Neural cell (in vitro differentiated cells): Measurements from ENCODE around the gene STX8. TPM values are rescaled to one million over a fixed set of nuclear protein-coding genes. Genes with fewer than 3 reads are reported as not detected.

Experiments
- H2AFZ ChIP-seq: fragments of 200-600, 300-800 bp; sonication (generic), shearing (Covaris generic); 2 replicates; pipeline ENCODE4 v1.6.0; 2014; ENCODE audit warnings: low read depth, mild to moderate bottlenecking, antibody characterized with exemption, low read length, moderate library complexity
- H3F3A ChIP-seq: fragments of 200-600 bp; shearing (Covaris generic); 2 replicates; pipeline ENCODE4 v1.6.1; 2016; ENCODE audit warnings: mild to moderate bottlenecking, moderate library complexity, mixed read lengths, antibody characterized with exemption, low read length; ENCODE audit not compliant: insufficient read depth, poor library complexity, severe bottlenecking
- H3K27ac ChIP-seq: fragments of 200-600, 300-800 bp; sonication (generic), shearing (Covaris generic); 2 replicates; pipeline ENCODE4 v1.5.1; 2014; ENCODE audit warnings: mild to moderate bottlenecking, low read length, moderate library complexity
- H3K27me3 ChIP-seq: fragments of 300-800, 200-600 bp; sonication (generic), shearing (Covaris generic); 2 replicates; pipeline ENCODE4 v1.6.0; 2014; ENCODE audit warnings: mild to moderate bottlenecking, low read depth, low read length, moderate library complexity; ENCODE audit not compliant: insufficient read depth
- H3K36me3 ChIP-seq: fragments of 300-800, 200-600 bp; sonication (generic), shearing (Covaris generic); 2 replicates; pipeline ENCODE4 v1.5.1; 2014; ENCODE audit warnings: mild to moderate bottlenecking, antibody characterized with exemption, low read length, moderate library complexity; ENCODE audit not compliant: insufficient read depth
- H3K4me2 ChIP-seq: fragments of 300-800, 200-600 bp; sonication (generic), shearing (Covaris generic); 2 replicates; pipeline ENCODE4 v1.6.0; 2014; ENCODE audit warnings: mild to moderate bottlenecking, low read length
- H3K4me3 ChIP-seq: fragments of 300-800, 200-600 bp; sonication (generic), shearing (Covaris generic); 2 replicates; pipeline ENCODE4 v1.5.1; 2014; ENCODE audit warnings: mild to moderate bottlenecking, low read length, moderate library complexity
- H3K79me2 ChIP-seq: fragments of 200-600 bp; shearing (Covaris generic); replicated peaks from 2 replicates; pipeline ENCODE4 v1.6.0; 2014; ENCODE audit warnings: mild to moderate bottlenecking, low read length, moderate library complexity; ENCODE audit not compliant: insufficient read depth
- H3K9ac ChIP-seq: fragments of 300-800, 200-600 bp; sonication (generic), shearing (Covaris generic); 2 replicates; pipeline ENCODE4 v1.6.1; 2016; ENCODE audit warnings: mild to moderate bottlenecking, low read length, mixed read lengths
- H3K9me2 ChIP-seq: fragments of 200-600 bp; shearing (Covaris generic); 2 replicates; pipeline ENCODE4 v1.6.1; 2016; ENCODE audit warnings: mild to moderate bottlenecking, low read length, mixed read lengths; ENCODE audit not compliant: insufficient read depth
- H3K9me3 ChIP-seq: fragments of 200-600, 300-800 bp; sonication (generic), shearing (Covaris generic); 2 replicates; pipeline ENCODE4 v1.6.1; 2016; ENCODE audit warnings: mild to moderate bottlenecking, mixed run types, low read length, moderate library complexity, mixed read lengths
- H4K20me1 ChIP-seq: fragments of 200-600 bp; shearing (Covaris generic); 2 replicates; pipeline ENCODE4 v1.6.1; 2016; ENCODE audit warnings: mild to moderate bottlenecking, mixed run types; ENCODE audit not compliant: insufficient read depth
- EP300 ChIP-seq: fragments of 450-650 bp; conservative IDR thresholded peaks from 2 replicates; pipeline ENCODE4 v1.6.1; 2014; ENCODE audit warnings: antibody characterized with exemption, mild to moderate bottlenecking, moderate library complexity; ENCODE audit not compliant: poor library complexity, severe bottlenecking
- EZH2 ChIP-seq: fragments of 200-600, 300-800 bp; shearing (Covaris generic), sonication (generic); IDR thresholded peaks from 2 replicates; pipeline ENCODE4 v1.6.1; 2014; ENCODE audit warnings: antibody characterized with exemption, low read length, borderline replicate concordance, mild to moderate bottlenecking; ENCODE audit not compliant: insufficient read depth, poor library complexity, severe bottlenecking
- MXI1 ChIP-seq: fragments of 450-650 bp; conservative IDR thresholded peaks from 2 replicates; pipeline ENCODE4 v1.6.1; 2014; ENCODE audit warnings: antibody characterized with exemption, mild to moderate bottlenecking; ENCODE audit not compliant: poor library complexity, severe bottlenecking
- POLR2AphosphoS5 ChIP-seq: IDR thresholded peaks from 2 replicates; pipeline ENCODE4 v1.6.1; 2012
- RAD21 ChIP-seq: fragments of 450-650 bp; conservative IDR thresholded peaks from 2 replicates; pipeline ENCODE4 v1.6.1; 2014; ENCODE audit warnings: antibody characterized with exemption, mild to moderate bottlenecking, moderate library complexity
- SMC3 ChIP-seq: fragments of 450-650 bp; conservative IDR thresholded peaks from 2 replicates; pipeline ENCODE4 v1.6.1; 2014; ENCODE audit warnings: antibody characterized with exemption, mild to moderate bottlenecking, moderate library complexity; ENCODE audit not compliant: poor library complexity
- TAF1 ChIP-seq: IDR thresholded peaks from 2 replicates; pipeline ENCODE4 v1.6.1; 2012; ENCODE audit warnings: low read depth
- polyA plus RNA-seq: library from polyadenylated mRNA; depleted of rRNA; stranded (reverse); fragments of >200 nt; gene quantifications from 2 replicates; pipeline ENCODE4 v1.2.3, GENCODE V29; 2014
- TF ChIP-seq, protein P1 (sequence below): fragments of 450-650 bp; IDR thresholded peaks from 2 replicates; pipeline ENCODE4 v1.5.1; 2014; ENCODE audit warnings: antibody characterized with exemption, mild to moderate bottlenecking, moderate library complexity; ENCODE audit not compliant: poor library complexity, severe bottlenecking
- TF ChIP-seq, protein P2 (sequence below): IDR thresholded peaks from 2 replicates; pipeline ENCODE4 v1.6.1; 2012; ENCODE audit warnings: borderline replicate concordance

The STX8 gene
- polyA plus RNA-seq, 1 donor from 2014 or later = 100 TPM

- Histone ChIP-seq H2AFZ (no peak overlapping the region), H3K9me3 (no peaks in the 10 kb centered on the region), H3K4me3 (no peak overlapping the region), H4K20me1 (no peaks in the 10 kb centered on the region), H3F3A (no peaks in the 10 kb centered on the region), H3K36me3 (no peaks in the 10 kb centered on the region), H3K4me2 (no peak overlapping the region), H3K27ac (no peak overlapping the region), H3K79me2 (no peaks in the 10 kb centered on the region), H3K9ac (no peak overlapping the region), H3K27me3 (no peaks in the 10 kb centered on the region), H3K9me2 (no peaks in the 10 kb centered on the region)
- TF ChIP-seq EZH2 = no peak
- no peak for TF ChIP-seq SMC3
- TF ChIP-seq TAF1 = no peak
- TF ChIP-seq, protein P1, sequence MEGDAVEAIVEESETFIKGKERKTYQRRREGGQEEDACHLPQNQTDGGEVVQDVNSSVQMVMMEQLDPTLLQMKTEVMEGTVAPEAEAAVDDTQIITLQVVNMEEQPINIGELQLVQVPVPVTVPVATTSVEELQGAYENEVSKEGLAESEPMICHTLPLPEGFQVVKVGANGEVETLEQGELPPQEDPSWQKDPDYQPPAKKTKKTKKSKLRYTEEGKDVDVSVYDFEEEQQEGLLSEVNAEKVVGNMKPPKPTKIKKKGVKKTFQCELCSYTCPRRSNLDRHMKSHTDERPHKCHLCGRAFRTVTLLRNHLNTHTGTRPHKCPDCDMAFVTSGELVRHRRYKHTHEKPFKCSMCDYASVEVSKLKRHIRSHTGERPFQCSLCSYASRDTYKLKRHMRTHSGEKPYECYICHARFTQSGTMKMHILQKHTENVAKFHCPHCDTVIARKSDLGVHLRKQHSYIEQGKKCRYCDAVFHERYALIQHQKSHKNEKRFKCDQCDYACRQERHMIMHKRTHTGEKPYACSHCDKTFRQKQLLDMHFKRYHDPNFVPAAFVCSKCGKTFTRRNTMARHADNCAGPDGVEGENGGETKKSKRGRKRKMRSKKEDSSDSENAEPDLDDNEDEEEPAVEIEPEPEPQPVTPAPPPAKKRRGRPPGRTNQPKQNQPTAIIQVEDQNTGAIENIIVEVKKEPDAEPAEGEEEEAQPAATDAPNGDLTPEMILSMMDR = no peak
- TF ChIP-seq, protein P2, sequence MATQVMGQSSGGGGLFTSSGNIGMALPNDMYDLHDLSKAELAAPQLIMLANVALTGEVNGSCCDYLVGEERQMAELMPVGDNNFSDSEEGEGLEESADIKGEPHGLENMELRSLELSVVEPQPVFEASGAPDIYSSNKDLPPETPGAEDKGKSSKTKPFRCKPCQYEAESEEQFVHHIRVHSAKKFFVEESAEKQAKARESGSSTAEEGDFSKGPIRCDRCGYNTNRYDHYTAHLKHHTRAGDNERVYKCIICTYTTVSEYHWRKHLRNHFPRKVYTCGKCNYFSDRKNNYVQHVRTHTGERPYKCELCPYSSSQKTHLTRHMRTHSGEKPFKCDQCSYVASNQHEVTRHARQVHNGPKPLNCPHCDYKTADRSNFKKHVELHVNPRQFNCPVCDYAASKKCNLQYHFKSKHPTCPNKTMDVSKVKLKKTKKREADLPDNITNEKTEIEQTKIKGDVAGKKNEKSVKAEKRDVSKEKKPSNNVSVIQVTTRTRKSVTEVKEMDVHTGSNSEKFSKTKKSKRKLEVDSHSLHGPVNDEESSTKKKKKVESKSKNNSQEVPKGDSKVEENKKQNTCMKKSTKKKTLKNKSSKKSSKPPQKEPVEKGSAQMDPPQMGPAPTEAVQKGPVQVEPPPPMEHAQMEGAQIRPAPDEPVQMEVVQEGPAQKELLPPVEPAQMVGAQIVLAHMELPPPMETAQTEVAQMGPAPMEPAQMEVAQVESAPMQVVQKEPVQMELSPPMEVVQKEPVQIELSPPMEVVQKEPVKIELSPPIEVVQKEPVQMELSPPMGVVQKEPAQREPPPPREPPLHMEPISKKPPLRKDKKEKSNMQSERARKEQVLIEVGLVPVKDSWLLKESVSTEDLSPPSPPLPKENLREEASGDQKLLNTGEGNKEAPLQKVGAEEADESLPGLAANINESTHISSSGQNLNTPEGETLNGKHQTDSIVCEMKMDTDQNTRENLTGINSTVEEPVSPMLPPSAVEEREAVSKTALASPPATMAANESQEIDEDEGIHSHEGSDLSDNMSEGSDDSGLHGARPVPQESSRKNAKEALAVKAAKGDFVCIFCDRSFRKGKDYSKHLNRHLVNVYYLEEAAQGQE = no peak
Observed at GRCh38 chr17:9208381-9209105, 367.1 kb downstream of the STX8 start.

DNA sequence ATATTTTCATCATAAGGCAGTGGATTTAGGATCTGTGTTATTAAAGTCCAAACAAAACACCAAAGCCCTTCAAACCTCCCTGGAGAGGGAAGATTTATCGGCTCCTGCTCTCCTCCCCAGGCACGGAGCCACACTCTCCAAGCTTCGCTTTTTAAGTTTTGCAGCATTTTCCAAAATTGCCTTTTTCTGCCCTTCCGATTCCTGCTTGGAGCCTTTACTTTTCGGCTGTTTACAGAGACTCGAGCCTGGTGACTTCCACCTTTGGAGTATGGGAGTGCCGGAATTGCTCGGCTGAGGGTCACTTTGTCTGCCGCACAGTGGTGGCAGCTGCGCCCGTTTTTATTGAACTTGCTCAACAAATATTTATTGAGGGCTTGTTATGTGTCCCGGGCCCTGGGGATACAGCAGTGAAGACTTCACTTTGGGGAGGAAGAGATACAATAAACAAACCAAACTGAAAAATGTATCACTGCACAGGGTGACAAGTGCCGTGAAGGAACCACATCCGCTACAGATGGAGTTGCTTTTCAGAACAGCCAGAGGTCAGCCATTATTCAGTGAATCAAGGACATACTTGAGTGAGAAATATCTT, 368.8 kb downstream of the STX8 start:
- Histone ChIP-seq H3K4me3 (no peak overlapping the region), H3K9me2 (no peaks in the 10 kb centered on the region), H3F3A (no peaks in the 10 kb centered on the region), H3K9ac (no peak overlapping the region), H3K27ac (no peak overlapping the region), H4K20me1 (no peaks in the 10 kb centered on the region), H3K4me2 (no peak overlapping the region), H3K79me2 (no peaks in the 10 kb centered on the region), H3K27me3 (no peaks in the 10 kb centered on the region), H3K36me3 (no peaks in the 10 kb centered on the region), H2AFZ (no peak overlapping the region), H3K9me3 (no peaks in the 10 kb centered on the region)
- TF ChIP-seq EZH2 = no peak
- TF ChIP-seq POLR2AphosphoS5 = no peak
- TF ChIP-seq SMC3 = no peak
- no peak for TF ChIP-seq RAD21
- no peak for TF ChIP-seq MXI1
- TF ChIP-seq EP300 = no peak
- TF ChIP-seq, protein P1 = no peak
- no peak for TF ChIP-seq TAF1
- TF ChIP-seq, protein P2 = no peak
